Kidney (tissue), 14 donors: ENCODE data around the gene ORAI1. TPM values are rescaled to one million over a fixed set of nuclear protein-coding genes. Genes with fewer than 3 reads are reported as not detected.

Source experiments
- DNase-seq, 5 donors: peaks; one replicate each; pipeline ENCODE4 v3.0.0-alpha.2; 2013 to 2020
- FAIRE-seq: peaks from 2 replicates; lab custom pipeline; 2012; peaks lifted over from hg19 to GRCh38; lab: Jason Lieb, UNC
- H3K27ac ChIP-seq, 2 donors: one replicate each; pipeline ENCODE4 v1.7.0; 2013; ENCODE audit warnings: low read depth in 2 of 2, low read length in 2 of 2, inconsistent platforms in 1 of 2
- H3K27me3 ChIP-seq: one replicate; pipeline ENCODE4 v1.7.1; 2013; ENCODE audit warnings: low read length, inconsistent platforms; ENCODE audit not compliant: control insufficient read depth, insufficient read depth
- H3K36me3 ChIP-seq, 3 donors: one replicate each; pipeline versions ENCODE4 v1.7.0 to v1.7.1; 2013; ENCODE audit warnings: low read length in 3 of 3, control low read depth in 1 of 3, inconsistent platforms in 1 of 3; ENCODE audit not compliant: insufficient read depth in 3 of 3, control insufficient read depth in 2 of 3
- H3K4me1 ChIP-seq, 3 donors: one replicate each; pipeline versions ENCODE4 v1.7.0 to v1.7.1; 2013; ENCODE audit warnings: low read length in 3 of 3, inconsistent platforms in 1 of 3, low read depth in 1 of 3; ENCODE audit not compliant: control insufficient read depth in 2 of 3, insufficient read depth in 2 of 3
- H3K4me3 ChIP-seq, 3 donors: one replicate each; pipeline versions ENCODE4 v1.7.0 to v1.8.1; 2013; ENCODE audit warnings: low read length in 3 of 3, control low read depth in 1 of 3, inconsistent platforms in 1 of 3
- H3K9ac ChIP-seq, 3 donors: one replicate each; pipeline versions ENCODE4 v1.7.0 to v1.7.1; 2013; ENCODE audit warnings: low read length in 3 of 3, control low read depth in 1 of 3, inconsistent platforms in 1 of 3
- H3K9me3 ChIP-seq, 3 donors: one replicate each; pipeline versions ENCODE4 v1.7.0 to v1.7.1; 2013; ENCODE audit warnings: low read length in 3 of 3, control low read depth in 1 of 3, inconsistent platforms in 1 of 3; ENCODE audit not compliant: control insufficient read depth in 2 of 3, insufficient read depth in 1 of 3
- CTCF ChIP-seq: IDR thresholded peaks from 3 replicates; pipeline ENCODE4 v1.5.1; 2012; ENCODE audit warnings: mild to moderate bottlenecking, moderate library complexity, borderline replicate concordance; ENCODE audit not compliant: insufficient read depth; ENCODE audit errors: extremely low read depth
- intact Hi-C: fragments of 100-400 bp; cut with DNase I; formaldehyde crosslinking; loops from one replicate; pipeline ENCODE4 v1.11.1; 2022
- polyA plus RNA-seq: library from polyadenylated mRNA; stranded (reverse); fragments of 350-450 nt; fragmentation: Illumina TruSeq; extraction: RNeasy Lipid Tissue Mini Kit (QIAGEN cat#74804); gene quantifications from one replicate; pipeline ENCODE4 v1.2.3, GENCODE V29; 2014; ENCODE audit warnings: low read depth, low replicate concordance; ENCODE audit not compliant: insufficient read depth
- total RNA-seq: library from RNA; stranded (reverse); fragmentation: NEBNext Ultra II Directional; extraction: Animal tissue kit (Norgen Biotek cat#: 25700); gene quantifications from one replicate; pipeline ENCODE4 v1.2.1, GENCODE V29; 2021
- donor health status: control.
- donor health status: control.
- donor health status: control.
- donor health status: control.
- donor health status: control.
- donor health status: DM: yes; HTN: yes; CAD: no.
- donor health status: Normal renal cell carcinoma (clear cell type).

The ORAI1 gene
- total and polyA plus RNA-seq, 2 donors from 2014 or later, result 16.5 to 18.2 TPM

- no peak for FAIRE-seq
- H3K27ac ChIP-seq, result no peak overlapping the region
- DNase-seq, result peak in 4 of 5 donors; percentile 29 to 73 (median 60)
- H3K4me1 ChIP-seq, result peaks cover 0 to 20% (median 8%) of the 10 kb centered on the region in 3 donors
- no peak for TF ChIP-seq CTCF
- H3K9ac ChIP-seq, result peak overlapping the region in 1 of 3 donors; percentile 12
- intact Hi-C loops, result no loop called here
- peaks cover 0 to 3% (median 0%) of the 10 kb centered on the region in 3 donors for H3K36me3 ChIP-seq
- no peaks in the 10 kb centered on the region for H3K9me3 ChIP-seq
- H3K27me3 ChIP-seq, result no peaks in the 10 kb centered on the region
- H3K4me3 ChIP-seq, result peak overlapping the region in 1 of 3 donors; percentile 60
These were observed 48.7 kb upstream of the ORAI1 start for GRCh38 chr12:121577443-121578180.

GRCh38 chr12:121578230-121579189 lies 47.8 kb upstream of the ORAI1 start:
- DNase-seq (peak; percentile 66 to 83 (median 80)), FAIRE-seq (no peak)
- no peak for TF ChIP-seq CTCF
- H3K4me3 ChIP-seq, result peak overlapping the region; percentile 39 to 60 (median 50)
- no peaks in the 10 kb centered on the region for H3K27me3 ChIP-seq
- H3K9me3 ChIP-seq, result no peaks in the 10 kb centered on the region
- peak overlapping the region in 1 of 3 donors; percentile 54 for H3K9ac ChIP-seq
- no peak overlapping the region for H3K27ac ChIP-seq
- peaks cover 0 to 3% (median 0%) of the 10 kb centered on the region in 3 donors for H3K36me3 ChIP-seq
- peaks cover 0 to 24% (median 9%) of the 10 kb centered on the region in 3 donors for H3K4me1 ChIP-seq
- intact Hi-C loops, result no loop called here

- Histone ChIP-seq H3K9me3 (no peaks in the 10 kb centered on the region), H3K4me1 (peaks cover 0 to 24% (median 9%) of the 10 kb centered on the region in 3 donors), H3K9ac (peak overlapping the region in 2 of 3 donors; percentile 54 to 67), H3K4me3 (peak overlapping the region; percentile 60 to 70 (median 67)), H3K36me3 (peaks cover 0 to under 1% (median 0%) of the 10 kb centered on the region in 3 donors), H3K27me3 (no peaks in the 10 kb centered on the region), H3K27ac (no peak overlapping the region)
- DNase-seq (peak; percentile 59 to 85 (median 82)), FAIRE-seq (no peak)
- no peak for TF ChIP-seq CTCF
- intact Hi-C loops, result no loop called here
These were observed 47.0 kb upstream of the ORAI1 start for GRCh38 chr12:121579190-121579791.
